ENCODE results near the gene ELK1. TPM values are rescaled to one million over a fixed set of nuclear protein-coding genes. Genes with fewer than 3 reads are reported as not detected.

ELK1 gene
- total RNA-seq, 2 donors from 2014 or later = 23.8 to 33.4 TPM

DNA sequence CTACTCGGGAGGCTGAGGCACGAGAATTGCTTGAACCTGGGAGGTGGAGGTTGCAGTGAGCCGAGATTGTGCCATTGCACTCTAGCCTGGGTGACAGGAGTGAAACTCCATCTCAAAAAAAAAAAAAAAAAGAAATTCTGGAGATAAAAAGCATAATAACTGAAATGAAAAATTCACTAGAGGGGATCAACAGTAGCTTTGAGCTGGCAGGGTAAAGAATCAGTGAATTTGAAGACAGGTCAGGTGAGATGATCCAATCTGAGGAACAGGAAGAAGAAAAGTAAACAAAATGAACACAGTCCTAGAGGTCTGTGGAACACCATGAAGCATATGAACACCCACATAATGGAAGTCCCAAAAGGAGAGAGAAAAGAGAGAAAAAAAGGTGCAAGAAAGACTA is 53.1 kb downstream of the ELK1 start:
- Histone ChIP-seq H3K9me3 (no peaks in the 10 kb centered on the region), H3K4me3 (no peak overlapping the region), H3K4me1 (ENCODE audit: control insufficient read depth in 1 of 2, low read depth in 2 of 2) (peaks cover 4 to 9% of the 10 kb centered on the region in 2 donors), H3K36me3 (no peaks in the 10 kb centered on the region), H3K27me3 (replicated peaks; ENCODE audit: insufficient read depth) (no peaks in the 10 kb centered on the region), H3K27ac (no peak overlapping the region)
- DNase-seq (ENCODE audit: low spot score) (no peak), ATAC-seq (ENCODE audit: insufficient number of reproducible peaks, low FRiP score, low read depth) (no peak)
- TF ChIP-seq, protein P1, sequence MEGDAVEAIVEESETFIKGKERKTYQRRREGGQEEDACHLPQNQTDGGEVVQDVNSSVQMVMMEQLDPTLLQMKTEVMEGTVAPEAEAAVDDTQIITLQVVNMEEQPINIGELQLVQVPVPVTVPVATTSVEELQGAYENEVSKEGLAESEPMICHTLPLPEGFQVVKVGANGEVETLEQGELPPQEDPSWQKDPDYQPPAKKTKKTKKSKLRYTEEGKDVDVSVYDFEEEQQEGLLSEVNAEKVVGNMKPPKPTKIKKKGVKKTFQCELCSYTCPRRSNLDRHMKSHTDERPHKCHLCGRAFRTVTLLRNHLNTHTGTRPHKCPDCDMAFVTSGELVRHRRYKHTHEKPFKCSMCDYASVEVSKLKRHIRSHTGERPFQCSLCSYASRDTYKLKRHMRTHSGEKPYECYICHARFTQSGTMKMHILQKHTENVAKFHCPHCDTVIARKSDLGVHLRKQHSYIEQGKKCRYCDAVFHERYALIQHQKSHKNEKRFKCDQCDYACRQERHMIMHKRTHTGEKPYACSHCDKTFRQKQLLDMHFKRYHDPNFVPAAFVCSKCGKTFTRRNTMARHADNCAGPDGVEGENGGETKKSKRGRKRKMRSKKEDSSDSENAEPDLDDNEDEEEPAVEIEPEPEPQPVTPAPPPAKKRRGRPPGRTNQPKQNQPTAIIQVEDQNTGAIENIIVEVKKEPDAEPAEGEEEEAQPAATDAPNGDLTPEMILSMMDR (IDR thresholded peaks at IDR 0.05) = no peak

DNA sequence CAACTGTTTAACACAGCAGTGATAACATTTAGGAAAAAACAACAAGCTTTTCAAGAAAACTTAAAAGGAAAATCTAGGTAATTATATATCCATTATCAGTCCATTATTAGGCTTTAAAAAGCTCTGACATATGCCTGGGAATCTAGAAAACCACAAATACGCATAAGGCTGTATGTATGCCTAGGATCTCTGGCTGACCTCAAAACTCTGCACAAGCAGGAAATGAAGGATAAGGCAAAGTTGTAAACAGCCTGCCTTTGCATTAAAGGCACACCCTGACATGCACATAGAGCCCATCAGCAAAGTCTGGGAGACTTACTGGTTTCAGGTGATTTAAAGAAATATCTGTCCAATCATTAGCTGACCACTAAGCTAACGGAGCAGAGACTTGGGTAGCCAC is 54.1 kb downstream of the ELK1 start:
- H3K27ac ChIP-seq = peak overlapping the region; percentile 44 to 58
- H3K27me3 ChIP-seq (replicated peaks; ENCODE audit: insufficient read depth) = no peaks in the 10 kb centered on the region
- DNase-seq (ENCODE audit: low spot score) = no peak
- ATAC-seq (ENCODE audit: insufficient number of reproducible peaks, low FRiP score, low read depth) = no peak
- H3K9me3 ChIP-seq = no peaks in the 10 kb centered on the region
- TF ChIP-seq, protein P1 (IDR thresholded peaks at IDR 0.05) = no peak
- H3K4me3 ChIP-seq = no peak overlapping the region
- H3K4me1 ChIP-seq (ENCODE audit: control insufficient read depth in 1 of 2, low read depth in 2 of 2) = peaks cover 4 to 9% of the 10 kb centered on the region in 2 donors
- H3K36me3 ChIP-seq = no peaks in the 10 kb centered on the region

DNA sequence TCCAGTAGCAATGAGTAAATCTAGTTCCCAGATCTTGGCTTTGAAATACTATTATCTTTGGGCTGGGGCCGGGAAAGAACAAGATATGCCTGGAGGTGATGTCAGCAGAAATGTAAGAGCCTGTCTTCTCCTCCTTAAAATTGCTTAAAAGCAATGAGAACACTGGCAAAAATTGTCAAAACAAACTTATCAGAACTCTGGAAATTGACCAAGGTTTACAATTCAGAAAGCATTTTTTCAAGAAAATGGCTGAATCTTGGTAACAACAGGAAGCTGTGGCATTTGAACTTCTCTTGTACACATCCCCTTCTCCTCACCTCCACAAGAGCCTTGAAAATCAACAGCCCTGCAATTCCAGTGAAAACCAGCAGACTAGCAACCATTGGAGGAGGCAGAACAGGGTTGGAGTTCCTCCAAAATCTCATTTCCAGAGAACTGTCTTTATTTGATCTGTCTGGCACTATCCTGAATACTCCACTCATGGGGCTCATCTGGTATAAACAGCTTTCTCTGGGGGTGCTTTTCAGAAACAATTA is 54.6 kb downstream of the ELK1 start:
- Histone ChIP-seq H3K27ac (peak overlapping the region; percentile 44 to 58), H3K27me3 (replicated peaks; ENCODE audit: insufficient read depth) (no peaks in the 10 kb centered on the region), H3K4me3 (no peak overlapping the region), H3K4me1 (ENCODE audit: control insufficient read depth in 1 of 2, low read depth in 2 of 2) (peaks cover 4 to 9% of the 10 kb centered on the region in 2 donors), H3K36me3 (no peaks in the 10 kb centered on the region), H3K9me3 (no peaks in the 10 kb centered on the region)
- DNase-seq (ENCODE audit: low spot score) (no peak), ATAC-seq (ENCODE audit: insufficient number of reproducible peaks, low FRiP score, low read depth) (no peak)
- TF ChIP-seq, protein P1 (IDR thresholded peaks at IDR 0.05) = no peak

DNA sequence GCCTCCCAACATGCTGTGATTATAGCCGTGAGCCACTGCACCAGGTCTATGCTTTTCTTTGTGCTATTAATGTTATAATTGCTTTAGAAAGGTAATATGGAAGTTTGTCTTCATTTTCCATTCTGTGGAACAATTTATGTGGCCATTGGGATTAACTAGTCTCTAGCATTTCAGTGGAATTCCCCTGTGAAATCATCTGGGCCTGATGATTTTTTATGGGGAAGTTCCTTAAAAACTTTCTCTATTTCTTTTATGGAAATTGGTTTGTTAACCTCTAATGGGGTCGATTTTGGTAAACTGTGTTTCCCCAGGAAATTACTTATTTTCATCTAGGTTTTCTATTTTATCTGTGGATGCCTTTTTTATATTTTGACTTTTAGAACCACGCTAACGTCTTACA is 56.8 kb downstream of the ELK1 start:
- no peaks in the 10 kb centered on the region for H3K9me3 ChIP-seq
- no peaks in the 10 kb centered on the region for H3K36me3 ChIP-seq
- no peak for ATAC-seq (ENCODE audit: insufficient number of reproducible peaks, low FRiP score, low read depth)
- H3K27ac ChIP-seq = no peak overlapping the region
- TF ChIP-seq, protein P1 (IDR thresholded peaks at IDR 0.05) = no peak
- H3K4me1 ChIP-seq (ENCODE audit: control insufficient read depth in 1 of 2, low read depth in 2 of 2) = peaks cover 4 to 9% of the 10 kb centered on the region in 2 donors
- DNase-seq (ENCODE audit: low spot score) = no peak
- no peak overlapping the region for H3K4me3 ChIP-seq
- no peaks in the 10 kb centered on the region for H3K27me3 ChIP-seq (replicated peaks; ENCODE audit: insufficient read depth)

DNA sequence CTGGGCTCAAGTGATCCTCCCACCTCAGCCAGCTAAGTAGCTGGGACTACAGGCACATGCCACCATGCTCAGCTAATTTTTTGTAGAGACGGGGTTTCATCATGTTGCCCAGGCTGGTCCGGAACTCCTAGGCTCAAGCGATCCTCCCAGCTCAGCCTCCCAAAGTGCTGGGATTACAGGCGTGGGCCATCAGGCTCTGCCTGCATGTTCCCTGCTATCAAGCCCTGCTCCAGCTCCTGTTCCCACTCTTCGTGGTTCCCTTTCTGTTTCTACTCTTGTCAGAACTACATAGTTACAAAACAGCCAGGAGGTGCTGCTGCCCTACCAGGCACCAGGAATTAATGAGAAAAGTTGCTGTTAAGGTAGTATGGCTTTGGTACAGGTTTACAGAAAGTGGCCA is 59.4 kb downstream of the ELK1 start:
- TF ChIP-seq, protein P1 (IDR thresholded peaks at IDR 0.05) = no peak
- Histone ChIP-seq H3K36me3 (peaks cover 3% of the 10 kb centered on the region), H3K4me3 (no peak overlapping the region), H3K4me1 (ENCODE audit: control insufficient read depth in 1 of 2, low read depth in 2 of 2) (peaks cover 4 to 9% of the 10 kb centered on the region in 2 donors), H3K27ac (no peak overlapping the region), H3K27me3 (replicated peaks; ENCODE audit: insufficient read depth) (no peaks in the 10 kb centered on the region), H3K9me3 (no peaks in the 10 kb centered on the region)
- DNase-seq (ENCODE audit: low spot score) (no peak), ATAC-seq (ENCODE audit: insufficient number of reproducible peaks, low FRiP score, low read depth) (no peak)
